K562 (cell line): Measurements from ENCODE around the gene MEF2D. TPM values are rescaled to one million over a fixed set of nuclear protein-coding genes. Genes with fewer than 3 reads are reported as not detected.

Experiments used
- ATAC-seq: fragments of 200-7000 bp; cut with Tn5 transposase; 3 replicates; pipeline ENCODE4 v1.9.1; 2020; ENCODE audit warnings: moderate library complexity
- BruUV-seq: library from RNA; stranded (reverse); fragments of 400-500 nt; replicated peaks from 2 replicates; lab custom pipeline; 2021; lab: Mats Ljungman, UMichigan
- CTCF ChIA-PET: fragments of 300-600 bp; formaldehyde crosslinking; extraction: SDS; loops from one replicate; lab custom pipeline; 2021; ENCODE audit warnings: low intra/inter-chr PET ratio; lab: Yijun Ruan, JAX
- POLR2A ChIA-PET: fragments of 300-600, 350-650 bp; sonication (Branson Sonifier 250); formaldehyde crosslinking; extraction: SDS; loops from one replicate; lab custom pipeline; 2021; ENCODE audit warnings: antibody characterized with exemption, inconsistent platforms; lab: Yijun Ruan, JAX
- DNase-seq, 4 experiments: peaks; one replicate each; pipeline versions ENCODE4 v3.0.0 to v3.0.0-alpha.2; 2011 to 2018; ENCODE audit warnings: low spot score in 3 of 4, mixed read lengths in 3 of 4; ENCODE audit errors: extremely low read depth in 1 of 4
- FAIRE-seq: peaks from 2 replicates; lab custom pipeline; 2011; peaks lifted over from hg19 to GRCh38; lab: Jason Lieb, UNC
- H2AFZ ChIP-seq: 2 replicates; pipeline ENCODE4 v1.6.0; 2011; ENCODE audit warnings: low read depth, low read length, control low read depth, inconsistent platforms
- H3K27ac ChIP-seq: fragments of 200-600 bp; 3 replicates; pipeline ENCODE4 v1.8.0; 2011; ENCODE audit warnings: low read depth, mild to moderate bottlenecking, control low read depth, inconsistent platforms, low read length, moderate library complexity, mixed read lengths; ENCODE audit errors: extremely low read depth
- H3K27me3 ChIP-seq, 2 experiments: fragments of 300-600 bp in 1 of 2; 2 replicates in 1 of 2; 3 replicates in 1 of 2; pipeline versions ENCODE4 v1.6.0 to v1.8.0; 2011; ENCODE audit warnings: inconsistent platforms in 2 of 2, low read length in 2 of 2, mild to moderate bottlenecking in 1 of 2, mixed read lengths in 1 of 2, moderate library complexity in 1 of 2; ENCODE audit not compliant: control insufficient read depth in 2 of 2, insufficient read depth in 2 of 2
- H3K36me3 ChIP-seq: fragments of 300-600 bp; 3 replicates; pipeline ENCODE4 v1.8.0; 2011; ENCODE audit warnings: mild to moderate bottlenecking, low read length, inconsistent platforms; ENCODE audit not compliant: control insufficient read depth, insufficient read depth
- H3K4me1 ChIP-seq, 2 experiments: fragments of 200-600 bp in 1 of 2; replicated peaks in 1 of 2; 2 replicates in 1 of 2; 3 replicates in 1 of 2; pipeline versions ENCODE4 v1.5.1 to v1.8.0; 2011; ENCODE audit warnings: inconsistent platforms in 2 of 2, low read length in 2 of 2, mild to moderate bottlenecking in 1 of 2, mixed read lengths in 1 of 2, moderate library complexity in 1 of 2; ENCODE audit not compliant: control insufficient read depth in 2 of 2, insufficient read depth in 2 of 2
- H3K4me2 ChIP-seq: 2 replicates; pipeline ENCODE4 v1.6.1; 2011; ENCODE audit warnings: low read length, control low read depth, inconsistent platforms, mixed read lengths; ENCODE audit not compliant: insufficient read depth
- H3K4me3 ChIP-seq: fragments of 200-600 bp; sonication (generic), shearing (Covaris generic); 2 replicates; pipeline ENCODE4 v1.5.1; 2016; ENCODE audit warnings: control low read depth, inconsistent platforms
- H3K79me2 ChIP-seq: fragments of 200-600 bp; 3 replicates; pipeline ENCODE4 v1.8.0; 2011; ENCODE audit warnings: low read length, inconsistent platforms; ENCODE audit not compliant: control insufficient read depth, insufficient read depth
- H3K9ac ChIP-seq, 2 experiments: 2 replicates each; pipeline versions ENCODE4 v1.6.0 to v1.6.1; 2011; ENCODE audit warnings: low read depth in 2 of 2, low read length in 2 of 2, control low read depth in 1 of 2, inconsistent platforms in 1 of 2, mild to moderate bottlenecking in 1 of 2, mixed read lengths in 1 of 2; ENCODE audit not compliant: insufficient read depth in 1 of 2
- H3K9me1 ChIP-seq: one replicate; pipeline ENCODE4 v1.6.0; 2011; ENCODE audit warnings: inconsistent platforms, mild to moderate bottlenecking, low read length, moderate library complexity; ENCODE audit not compliant: control insufficient read depth, insufficient read depth
- H3K9me3 ChIP-seq: replicated peaks from 2 replicates; pipeline ENCODE4 v1.5.1; 2011; ENCODE audit warnings: low read depth, low read length, inconsistent platforms; ENCODE audit not compliant: control insufficient read depth, insufficient read depth
- H4K20me1 ChIP-seq: replicated peaks from 2 replicates; pipeline ENCODE4 v1.6.1; 2011; ENCODE audit warnings: low read length, inconsistent platforms, mixed read lengths; ENCODE audit not compliant: control insufficient read depth, insufficient read depth
- CBFA2T3 ChIP-seq: fragments of 450-650 bp; IDR thresholded peaks from 2 replicates; pipeline ENCODE4 v1.6.1; 2017
- CREB1 ChIP-seq, 2 experiments: sonication (generic) in 1 of 2; formaldehyde crosslinking in 1 of 2; IDR thresholded peaks; 2 replicates each; pipeline versions ENCODE4 v1.6.1 to v1.8.0; 2012 to 2022; ENCODE audit warnings: inconsistent platforms in 1 of 2, mild to moderate bottlenecking in 1 of 2, missing genetic modification reagents in 1 of 2, moderate library complexity in 1 of 2
- EP300 ChIP-seq: IDR thresholded peaks from 2 replicates; pipeline ENCODE4 v1.6.1; 2012; ENCODE audit warnings: low read length, improper control_type of control experiment
- ESRRB ChIP-seq: fragments of 250-450 bp; sonication (Bioruptor Pico); IDR thresholded peaks from 2 replicates; pipeline ENCODE4 v1.5.0; 2020; ENCODE audit warnings: mild to moderate bottlenecking, moderate library complexity, borderline replicate concordance
- GTF2E2 ChIP-seq: fragments of 200-800 bp; sonication (Bioruptor generic); IDR thresholded peaks from 2 replicates; pipeline ENCODE4 v1.6.1; 2016; ENCODE audit warnings: missing genetic modification characterization, missing compliant biosample characterization
- HSF4 ChIP-seq: fragments of 250-450 bp; sonication (Bioruptor Pico); IDR thresholded peaks from 2 replicates; pipeline ENCODE4 v2.1.2; 2022; ENCODE audit warnings: mild to moderate bottlenecking, moderate library complexity, borderline replicate concordance
- MTA2 ChIP-seq: fragments of 450-650 bp; IDR thresholded peaks from 2 replicates; pipeline ENCODE4 v1.6.1; 2016; ENCODE audit warnings: low read depth
- NFIC ChIP-seq: fragments of 450-650 bp; IDR thresholded peaks from 2 replicates; pipeline ENCODE4 v1.6.1; 2017; ENCODE audit warnings: mild to moderate bottlenecking, inconsistent platforms
- NFRKB ChIP-seq: fragments of 450-650 bp; IDR thresholded peaks from 2 replicates; pipeline ENCODE4 v1.6.1; 2016; ENCODE audit warnings: low read depth
- NFYB ChIP-seq: IDR thresholded peaks from 2 replicates; pipeline ENCODE4 v1.6.1; 2011; ENCODE audit warnings: mild to moderate bottlenecking, moderate library complexity; ENCODE audit not compliant: insufficient read length; ENCODE audit errors: extremely low read depth
- PHB2 ChIP-seq: fragments of 450-650 bp; IDR thresholded peaks from 2 replicates; pipeline ENCODE4 v1.6.1; 2017; ENCODE audit warnings: low read depth
- PRMT5 ChIP-seq: sonication (generic); formaldehyde crosslinking; IDR thresholded peaks from 2 replicates; pipeline ENCODE4 v1.5.0; 2020; ENCODE audit warnings: missing genetic modification reagents
- RUNX1 ChIP-seq: sonication (generic); IDR thresholded peaks from 2 replicates; pipeline ENCODE4 v1.6.1; 2016; ENCODE audit warnings: antibody characterized with exemption, low read depth
- SIX5 ChIP-seq, 2 experiments: IDR thresholded peaks; 2 replicates each; pipeline ENCODE4 v1.6.1; 2011; ENCODE audit warnings: low read length in 2 of 2, borderline replicate concordance in 1 of 2, low read depth in 1 of 2, mild to moderate bottlenecking in 1 of 2, moderate library complexity in 1 of 2; ENCODE audit not compliant: insufficient read depth in 1 of 2
- TAF15 ChIP-seq: fragments of 200-400 bp; formaldehyde crosslinking; IDR thresholded peaks from 2 replicates; pipeline ENCODE4 v1.6.1; 2017; ENCODE audit warnings: mild to moderate bottlenecking, low read depth, low read length, moderate library complexity
- TAL1 ChIP-seq: fragments of 450-650 bp; IDR thresholded peaks from 2 replicates; pipeline ENCODE4 v1.6.1; 2016; ENCODE audit warnings: mild to moderate bottlenecking
- TRIM24 ChIP-seq, 2 experiments: fragments of 450-650 bp; IDR thresholded peaks; 2 replicates each; pipeline ENCODE4 v1.6.1; 2016
- WHSC1 ChIP-seq: IDR thresholded peaks from one replicate; pipeline ENCODE4 v1.6.1; 2012; ENCODE audit warnings: low read length, control low read depth, inconsistent platforms
- ZNF143 ChIP-seq: sonication (generic); formaldehyde crosslinking; IDR thresholded peaks from 2 replicates; pipeline ENCODE4 v1.9.0; 2022; ENCODE audit warnings: mild to moderate bottlenecking, missing genetic modification reagents
- ZNF263 ChIP-seq: sonication (generic); formaldehyde crosslinking; IDR thresholded peaks from 2 replicates; pipeline ENCODE4 v1.8.0; 2022; ENCODE audit warnings: mild to moderate bottlenecking, missing genetic modification reagents, borderline replicate concordance
- ZNF436 ChIP-seq: fragments of 250-450, 450-650 bp; sonication (Bioruptor Pico); formaldehyde crosslinking; IDR thresholded peaks from 2 replicates; pipeline ENCODE4 v1.7.0; 2020; ENCODE audit warnings: mild to moderate bottlenecking
- ZNF76 ChIP-seq: fragments of 250-450 bp; sonication (Bioruptor Pico); IDR thresholded peaks from 2 replicates; pipeline ENCODE4 v1.4.0; 2020; ENCODE audit warnings: mild to moderate bottlenecking, moderate library complexity, borderline replicate concordance
- ZSCAN32 ChIP-seq: fragments of 450-650 bp; formaldehyde crosslinking; IDR thresholded peaks from 2 replicates; pipeline ENCODE4 v1.4.0; 2020; ENCODE audit warnings: mild to moderate bottlenecking, moderate library complexity
- WGBS: fragments of 100-300 bp; shearing (Covaris generic); methylation state at CpG from one replicate; pipeline ENCODE4 v1.1.6; 2016; ENCODE audit warnings: low coverage, mixed read lengths; ENCODE audit not compliant: insufficient coverage; ENCODE audit errors: missing lambda C conversion rate; 5-methylcytosine and 5-hydroxymethylcytosine counted together
- in situ Hi-C: fragments of 300-500 bp; cut with MboI; formaldehyde crosslinking; loops from 4 replicates; pipeline ENCODE4 v1.15.0; 2018; ENCODE audit warnings: inconsistent platforms, mixed read lengths
- intact Hi-C: fragments of 100-400 bp; cut with micrococcal nuclease; formaldehyde crosslinking; loops from 2 replicates; pipeline ENCODE4 v1.14.2; 2022
- polyA plus RNA-seq, 8 experiments: library from polyadenylated mRNA; depleted of rRNA in 4 of 8; stranded (reverse) in 5 of 8; unstranded in 3 of 8; fragments of >200 nt; fragmentation: Nextera tagmentation in 2 of 8; fragmentation: Illumina TruSeq in 1 of 8; extraction: Ambion mirVana in 2 of 8; extraction: Trizol in 1 of 8; gene quantifications; 2 replicates each; pipeline versions ENCODE4 v1.2.1 to v1.2.3, GENCODE V29; 2011 to 2014; ENCODE audit warnings: inconsistent platforms in 1 of 8, missing spikeins in 1 of 8
- total RNA-seq, 7 experiments: library from RNA; depleted of rRNA in 6 of 7; stranded (reverse); fragments of >200 nt in 6 of 7; fragmentation: Illumina TruSeq in 2 of 7; extraction: Trizol in 2 of 7; gene quantifications; 2 replicates each; pipeline versions ENCODE4 v1.2.1 to v1.2.3, GENCODE V29; 2011 to 2021; ENCODE audit warnings: low replicate concordance in 1 of 7
- TF ChIP-seq, protein P1 (sequence below): sonication (generic); formaldehyde crosslinking; IDR thresholded peaks from 2 replicates; pipeline ENCODE4 v1.8.1; 2022; ENCODE audit warnings: missing genetic modification reagents

Gene MEF2D
- total and polyA plus RNA-seq, 9 of the 15 experiments (the other 6 are each of a cell fraction or from before 2014, with no cell fraction given): 0.10 to 19.5 (median 2.6) TPM

DNA sequence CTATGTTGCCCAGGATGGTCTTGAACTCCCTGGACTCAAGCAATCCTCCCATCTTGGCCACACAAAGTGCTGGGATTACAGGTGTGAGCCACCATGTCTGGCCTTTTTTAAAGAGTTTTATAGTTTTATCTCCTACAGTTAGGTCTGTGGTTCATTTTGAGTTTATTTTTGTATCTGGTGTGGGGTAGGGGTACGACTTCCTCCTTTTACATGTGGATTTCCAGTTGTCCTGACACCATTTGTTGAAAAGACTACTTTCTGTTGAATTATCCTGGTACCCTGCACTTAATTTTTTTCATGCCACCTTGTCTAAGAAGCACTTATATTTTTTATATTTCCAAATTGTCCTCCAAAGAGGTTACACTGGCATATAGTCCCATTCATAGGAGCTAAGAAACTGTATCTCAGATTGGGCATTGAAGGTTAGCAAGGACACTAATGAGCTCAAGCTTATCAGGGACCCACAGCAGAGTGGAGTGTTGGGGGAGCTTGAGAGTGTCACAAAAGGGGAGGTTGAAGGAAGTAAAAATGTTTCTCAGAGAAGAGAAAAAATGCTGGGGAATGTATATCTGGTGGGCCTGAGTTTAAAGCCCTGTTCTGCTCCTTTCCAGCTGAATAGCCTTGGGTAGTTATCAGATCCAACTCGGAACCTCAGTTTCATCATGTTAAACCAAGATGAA, 23.4 kb upstream of the MEF2D start:
- peak overlapping the region; percentile 69 for H3K27ac ChIP-seq
- H4K20me1 ChIP-seq: no peaks in the 10 kb centered on the region
- H3K4me1 ChIP-seq: peaks cover 31 to 33% of the 10 kb centered on the region in 2 experiments
- peak; percentile 83 for ATAC-seq
- peak overlapping the region; percentile 30 for H3K4me2 ChIP-seq
- H2AFZ ChIP-seq: peak overlapping the region; percentile 15
- H3K9ac ChIP-seq: peak overlapping the region in 1 of 2 experiments; percentile 15; a peak in 2 of 4 replicates
- CTCF ChIA-PET: no interaction called here
- intact Hi-C loops (no loop called here), in situ Hi-C loops (no loop called here)
- no peak overlapping the region for H3K4me3 ChIP-seq
- no TSS peak for BruUV-seq
- FAIRE-seq: peak; percentile 93
- DNase-seq: peak in 2 of 4 experiments; percentile 65 to 76
- H3K9me1 ChIP-seq: no peaks in the 10 kb centered on the region
- POLR2A ChIA-PET: interaction anchor here (0.6 to 2.1 kb wide), 8 partner anchors 9 to 63 kb away, joined by 3 to 10 read pairs (median 4); partner anchors contain the start of gene MEF2D
- H3K9me3 ChIP-seq: no peaks in the 10 kb centered on the region
- H3K27me3 ChIP-seq: no peaks in the 10 kb centered on the region
- H3K79me2 ChIP-seq: no peaks in the 10 kb centered on the region
- 0% methylated on average over 2 of the region's 2 CpGs for WGBS
- H3K36me3 ChIP-seq: peaks cover 24% of the 10 kb centered on the region; the same call in 2 of the 3 replicates
- TF ChIP-seq ZNF76 (CRISPR knock-in tag): no peak
- TF ChIP-seq HSF4 (CRISPR knock-in tag): no peak
- TF ChIP-seq WHSC1: no peak
- TF ChIP-seq ZNF436: no peak
- TF ChIP-seq TAL1: peak; percentile 68
- 0 out of 2 replicates have a peak, but pooled peaks have one; percentile 18 for TF ChIP-seq NFIC
- no peak for TF ChIP-seq SIX5 (IDR thresholded peaks at IDR 0.05; ENCODE audit: borderline replicate concordance in 1 of 2, insufficient read depth in 1 of 2, low read depth in 1 of 2, low read length in 2 of 2)
- TF ChIP-seq CBFA2T3: peak; percentile 83
- TF ChIP-seq PRMT5 (CRISPR knock-in tag): no peak
- TF ChIP-seq ZSCAN32 (CRISPR knock-in tag): no peak
- no peak for TF ChIP-seq GTF2E2 (tag)
- TF ChIP-seq ESRRB (CRISPR knock-in tag): no peak
- TF ChIP-seq NFYB: no peak
- TF ChIP-seq ZNF143 (CRISPR knock-in tag): no peak
- no peak for TF ChIP-seq TRIM24 (IDR thresholded peaks at IDR 0.05)
- TF ChIP-seq, protein P1, sequence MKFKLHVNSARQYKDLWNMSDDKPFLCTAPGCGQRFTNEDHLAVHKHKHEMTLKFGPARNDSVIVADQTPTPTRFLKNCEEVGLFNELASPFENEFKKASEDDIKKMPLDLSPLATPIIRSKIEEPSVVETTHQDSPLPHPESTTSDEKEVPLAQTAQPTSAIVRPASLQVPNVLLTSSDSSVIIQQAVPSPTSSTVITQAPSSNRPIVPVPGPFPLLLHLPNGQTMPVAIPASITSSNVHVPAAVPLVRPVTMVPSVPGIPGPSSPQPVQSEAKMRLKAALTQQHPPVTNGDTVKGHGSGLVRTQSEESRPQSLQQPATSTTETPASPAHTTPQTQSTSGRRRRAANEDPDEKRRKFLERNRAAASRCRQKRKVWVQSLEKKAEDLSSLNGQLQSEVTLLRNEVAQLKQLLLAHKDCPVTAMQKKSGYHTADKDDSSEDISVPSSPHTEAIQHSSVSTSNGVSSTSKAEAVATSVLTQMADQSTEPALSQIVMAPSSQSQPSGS (CRISPR knock-in tag): no peak
- no peak for TF ChIP-seq ZNF263 (CRISPR knock-in tag)
- TF ChIP-seq RUNX1: no peak
- peak; percentile 52; the same call in 1 of the 2 replicates for TF ChIP-seq EP300
- TF ChIP-seq TAF15: no peak
- TF ChIP-seq NFRKB: no peak
- 0 out of 2 replicates have a peak, but pooled peaks have one; percentile 12 for TF ChIP-seq CREB1 (IDR thresholded peaks at IDR 0.05)
- no peak for TF ChIP-seq CREB1 (CRISPR knock-in tag; IDR thresholded peaks at IDR 0.05)
- no peak for TF ChIP-seq PHB2
- TF ChIP-seq MTA2: peak; percentile 54; the same call in 1 of the 2 replicates
